Hepatocyte (in vitro differentiated cells): ENCODE data around the gene ATRAID. TPM values are rescaled to one million over a fixed set of nuclear protein-coding genes. Genes with fewer than 3 reads are reported as not detected.
A peak's percentile ranks its signal among the peaks of the same experiment; 100 is the strongest.

Source experiments
- DNase-seq: peaks from one replicate; pipeline ENCODE4 v3.0.0-alpha.2; 2016; ENCODE audit warnings: low spot score
- H2AFZ ChIP-seq: fragments of 200-600 bp; sonication (generic); 2 replicates; pipeline ENCODE4 v1.6.0; 2016; ENCODE audit warnings: antibody characterized with exemption, mild to moderate bottlenecking
- H3K27ac ChIP-seq: fragments of 200-600 bp; sonication (generic); 2 replicates; pipeline ENCODE4 v1.5.1; 2016; ENCODE audit warnings: mild to moderate bottlenecking
- H3K27me3 ChIP-seq: fragments of 200-600 bp; sonication (generic); 2 replicates; pipeline ENCODE4 v1.6.1; 2016
- H3K36me3 ChIP-seq: fragments of 200-600 bp; sonication (generic); replicated peaks from 2 replicates; pipeline ENCODE4 v1.5.1; 2016; ENCODE audit warnings: low read depth; ENCODE audit not compliant: insufficient read depth
- H3K4me1 ChIP-seq: fragments of 200-600 bp; sonication (generic); 2 replicates; pipeline ENCODE4 v1.5.1; 2016; ENCODE audit warnings: mild to moderate bottlenecking, moderate library complexity; ENCODE audit not compliant: insufficient read depth
- H3K4me2 ChIP-seq: fragments of 200-600 bp; sonication (generic); 2 replicates; pipeline ENCODE4 v1.6.0; 2016
- H3K4me3 ChIP-seq: fragments of 200-600 bp; sonication (generic); 2 replicates; pipeline ENCODE4 v1.5.1; 2016; ENCODE audit warnings: mild to moderate bottlenecking
- H3K79me2 ChIP-seq: fragments of 200-600 bp; sonication (generic); 2 replicates; pipeline ENCODE4 v1.6.0; 2017; ENCODE audit warnings: mild to moderate bottlenecking
- H3K9me2 ChIP-seq: fragments of 200-600 bp; sonication (generic); replicated peaks from 2 replicates; pipeline ENCODE4 v1.6.0; 2017; ENCODE audit warnings: mild to moderate bottlenecking; ENCODE audit not compliant: insufficient read depth
- H3K9me3 ChIP-seq: fragments of 200-600 bp; sonication (generic); 2 replicates; pipeline ENCODE4 v1.5.1; 2016; ENCODE audit warnings: low read depth, mild to moderate bottlenecking
- H4K20me1 ChIP-seq: fragments of 200-600 bp; sonication (generic); 2 replicates; pipeline ENCODE4 v1.6.0; 2016; ENCODE audit warnings: mild to moderate bottlenecking; ENCODE audit not compliant: insufficient read depth, poor library complexity, severe bottlenecking
- CTCF ChIP-seq: fragments of 200-600 bp; sonication (generic); IDR thresholded peaks from 2 replicates; pipeline ENCODE4 v1.5.1; 2016; ENCODE audit warnings: antibody characterized with exemption, mild to moderate bottlenecking; ENCODE audit not compliant: poor library complexity
- EZH2 ChIP-seq: fragments of 200-600 bp; sonication (generic); IDR thresholded peaks from 2 replicates; pipeline ENCODE4 v1.6.1; 2016; ENCODE audit warnings: antibody characterized with exemption, mild to moderate bottlenecking, borderline replicate concordance
- EZH2phosphoT487 ChIP-seq: fragments of 200-600 bp; sonication (generic); IDR thresholded peaks from one replicate; pipeline ENCODE4 v1.6.1; 2018; ENCODE audit warnings: antibody characterized with exemption, mild to moderate bottlenecking, low read depth, moderate library complexity; ENCODE audit not compliant: unreplicated experiment, severe bottlenecking
- WGBS: methylation state at CpG from one replicate; pipeline ENCODE4 v1.1.6; 2016; ENCODE audit warnings: low lambda C conversion rate; ENCODE audit errors: missing lambda C conversion rate; 5-methylcytosine and 5-hydroxymethylcytosine counted together
- polyA plus RNA-seq: library from polyadenylated mRNA; unstranded; fragments of >200 nt; fragmentation: Nextera tagmentation; extraction: Ambion mirVana; gene quantifications from 2 replicates; pipeline ENCODE4 v1.2.1, GENCODE V29; 2016
- total RNA-seq: library from RNA; depleted of rRNA; stranded (reverse); fragments of >200 nt; gene quantifications from 2 replicates; pipeline ENCODE4 v1.2.3, GENCODE V29; 2014

The ATRAID gene
- total and polyA plus RNA-seq, 2 experiments from 2014 or later: 173 to 259 TPM

- no peak for TF ChIP-seq CTCF
- peak overlapping the region; percentile 6 for H3K4me2 ChIP-seq
Measured at GRCh38 chr2:27185331-27186026, 26.4 kb upstream of the ATRAID start.

DNA sequence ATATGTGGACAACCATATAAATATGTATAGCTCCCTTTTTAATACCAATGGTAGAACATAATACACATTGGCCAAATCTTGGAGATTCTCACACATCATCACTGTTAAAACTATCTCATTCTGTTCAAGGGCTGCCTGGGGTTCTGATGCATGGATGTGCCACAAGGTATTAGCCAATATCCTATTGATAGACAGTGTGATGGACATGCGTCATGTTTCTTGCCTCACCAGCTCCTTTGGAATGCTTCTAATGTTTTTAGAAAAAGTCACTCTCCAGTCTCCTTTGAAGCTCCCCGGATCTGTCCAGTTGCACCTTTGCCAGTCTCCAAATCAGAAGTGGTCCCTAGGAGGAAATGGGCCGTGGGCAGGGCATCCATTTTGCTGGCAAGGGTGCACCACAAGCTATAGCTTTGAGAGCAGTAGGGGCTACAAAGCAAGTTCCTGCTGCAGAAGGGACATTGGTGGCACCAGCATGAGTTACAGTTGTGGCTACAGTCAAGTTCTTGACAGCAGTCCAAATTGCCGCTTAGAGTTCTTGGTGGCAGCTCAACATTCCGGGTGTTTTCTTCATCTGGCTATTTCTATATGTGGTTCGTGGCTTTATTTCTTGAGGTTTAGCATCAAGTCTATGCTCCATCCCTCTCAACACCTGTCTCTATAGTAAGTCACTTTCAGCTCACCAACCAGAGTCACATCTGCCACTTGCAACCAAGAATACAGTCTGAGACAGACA, 25.1 kb upstream of the ATRAID start:
- no peak overlapping the region for H2AFZ ChIP-seq
- no peaks in the 10 kb centered on the region for H3K36me3 ChIP-seq
- no peaks in the 10 kb centered on the region for H3K79me2 ChIP-seq
- DNase-seq: no peak
- H3K4me3 ChIP-seq: no peak overlapping the region
- H3K4me2 ChIP-seq: no peak overlapping the region
- H4K20me1 ChIP-seq: no peaks in the 10 kb centered on the region
- TF ChIP-seq EZH2phosphoT487 (no peak), EZH2 (no peak), CTCF (no peak)
- H3K9me3 ChIP-seq: no peaks in the 10 kb centered on the region
- no peak overlapping the region for H3K27ac ChIP-seq
- no peaks in the 10 kb centered on the region for H3K4me1 ChIP-seq
- 78% methylated on average over 6 of the region's 6 CpGs for WGBS
- H3K27me3 ChIP-seq: no peaks in the 10 kb centered on the region
- no peaks in the 10 kb centered on the region for H3K9me2 ChIP-seq

More at GRCh38 chr2:27185331-27186026, 26.4 kb upstream of the ATRAID start:
- no peaks in the 10 kb centered on the region for H3K4me1 ChIP-seq
- H3K9me2 ChIP-seq: no peaks in the 10 kb centered on the region
- no peaks in the 10 kb centered on the region for H3K79me2 ChIP-seq
- DNase-seq: peak; percentile 19
- peak overlapping the region; percentile 68 for H3K27ac ChIP-seq
- WGBS: 51% methylated on average over 6 of the region's 6 CpGs
- no peaks in the 10 kb centered on the region for H3K27me3 ChIP-seq
- no peaks in the 10 kb centered on the region for H3K9me3 ChIP-seq
- H3K4me3 ChIP-seq: no peak overlapping the region
- no peaks in the 10 kb centered on the region for H3K36me3 ChIP-seq
- H4K20me1 ChIP-seq: no peaks in the 10 kb centered on the region
- no peak overlapping the region for H2AFZ ChIP-seq

- Histone ChIP-seq H3K9me3 (no peaks in the 10 kb centered on the region), H3K27ac (no peak overlapping the region), H2AFZ (no peak overlapping the region), H3K9me2 (no peaks in the 10 kb centered on the region), H3K4me2 (no peak overlapping the region), H3K4me1 (no peaks in the 10 kb centered on the region), H3K79me2 (no peaks in the 10 kb centered on the region), H3K36me3 (no peaks in the 10 kb centered on the region), H3K4me3 (no peak overlapping the region), H3K27me3 (no peaks in the 10 kb centered on the region), H4K20me1 (no peaks in the 10 kb centered on the region)
- TF ChIP-seq EZH2phosphoT487 (no peak), EZH2 (no peak), CTCF (no peak)
- no peak for DNase-seq
- WGBS: 93% methylated on average over 8 of the region's 8 CpGs
Measured at GRCh38 chr2:27189989-27190388, 21.9 kb upstream of the ATRAID start.
